PC-9 (cell line): Measurements from ENCODE around the gene ALKBH8. TPM values are rescaled to one million over a fixed set of nuclear protein-coding genes. Genes with fewer than 3 reads are reported as not detected.

Experiments used
- BruUV-seq: library from RNA; stranded (reverse); fragments of 400-500 nt; replicated peaks from 2 replicates; lab custom pipeline; 2021; lab: Mats Ljungman, UMichigan
- CTCF ChIA-PET: fragments of 300-600 bp; sonication (Branson Sonifier 250); formaldehyde crosslinking; loops from one replicate; lab custom pipeline; 2022; ENCODE audit warnings: antibody characterized with exemption; lab: Charles Lee
- POLR2A ChIA-PET: fragments of 300-600 bp; sonication (Branson Sonifier 250); formaldehyde crosslinking; loops from one replicate; lab custom pipeline; 2022; ENCODE audit warnings: antibody characterized with exemption; ENCODE audit not compliant: unreplicated experiment; lab: Charles Lee
- DNase-seq, 2 experiments: peaks; one replicate each; pipeline versions ENCODE4 v3.0.0 to v3.0.0-alpha.2; 2015 to 2022; ENCODE audit warnings: mixed read lengths in 1 of 2
- H2AFZ ChIP-seq: fragments of 200-600 bp; sonication (generic); 2 replicates; pipeline ENCODE4 v1.8.1; 2017; ENCODE audit warnings: antibody characterized with exemption
- H3F3A ChIP-seq: fragments of 200-600 bp; sonication (generic); 2 replicates; pipeline ENCODE4 v1.8.1; 2017; ENCODE audit warnings: antibody characterized with exemption, mild to moderate bottlenecking, low read depth; ENCODE audit not compliant: insufficient read depth
- H3K27ac ChIP-seq: fragments of 200-600 bp; sonication (generic); 2 replicates; pipeline ENCODE4 v1.6.1; 2016; ENCODE audit warnings: mixed run types
- H3K27me3 ChIP-seq: fragments of 200-600 bp; sonication (generic); 2 replicates; pipeline ENCODE4 v1.6.1; 2016; ENCODE audit warnings: low read depth, mixed run types; ENCODE audit not compliant: insufficient read depth
- H3K36me3 ChIP-seq: fragments of 200-600 bp; sonication (generic); 2 replicates; pipeline ENCODE4 v1.6.1; 2016; ENCODE audit warnings: low read depth, mixed run types
- H3K4me1 ChIP-seq: fragments of 200-600 bp; sonication (generic); replicated peaks from 2 replicates; pipeline ENCODE4 v1.6.1; 2016; ENCODE audit warnings: mixed run types; ENCODE audit not compliant: insufficient read depth
- H3K4me2 ChIP-seq: fragments of 200-600 bp; sonication (generic); 2 replicates; pipeline ENCODE4 v1.6.1; 2017; ENCODE audit warnings: mixed run types
- H3K4me3 ChIP-seq: fragments of 200-600 bp; sonication (generic); 2 replicates; pipeline ENCODE4 v1.6.1; 2016; ENCODE audit warnings: mixed run types
- H3K79me2 ChIP-seq: fragments of 200-600 bp; sonication (generic); 2 replicates; pipeline ENCODE4 v1.6.1; 2017; ENCODE audit warnings: low read depth, mixed run types
- H3K9me2 ChIP-seq: fragments of 200-600 bp; sonication (generic); 2 replicates; pipeline ENCODE4 v1.8.1; 2017; ENCODE audit warnings: mild to moderate bottlenecking; ENCODE audit not compliant: insufficient read depth
- H3K9me3 ChIP-seq: fragments of 200-600 bp; sonication (generic); 2 replicates; pipeline ENCODE4 v1.8.1; 2016; ENCODE audit warnings: low read depth; ENCODE audit not compliant: insufficient read depth
- H4K20me1 ChIP-seq: fragments of 200-600 bp; sonication (generic); 2 replicates; pipeline ENCODE4 v1.8.1; 2017; ENCODE audit not compliant: insufficient read depth
- EZH2 ChIP-seq: fragments of 200-600 bp; sonication (generic); IDR thresholded peaks from 2 replicates; pipeline ENCODE4 v1.8.0; 2017; ENCODE audit warnings: antibody characterized with exemption, low read depth
- intact Hi-C: fragments of 100-400 bp; cut with micrococcal nuclease; formaldehyde crosslinking; loops from one replicate; pipeline ENCODE4 v1.10.0; 2022; ENCODE audit not compliant: unreplicated experiment
- total RNA-seq: library from RNA; stranded (reverse); gene quantifications from 2 replicates; pipeline ENCODE4 v1.2.3, GENCODE V29; 2021
- TF ChIP-seq, protein P1 (sequence below): fragments of 200-600 bp; sonication (generic); conservative IDR thresholded peaks from 2 replicates; pipeline ENCODE4 v1.6.1; 2017; ENCODE audit warnings: mixed run types, antibody characterized with exemption, mild to moderate bottlenecking, moderate library complexity

The ALKBH8 gene
- total RNA-seq, 1 experiment from 2014 or later, result 4.4 TPM

DNA sequence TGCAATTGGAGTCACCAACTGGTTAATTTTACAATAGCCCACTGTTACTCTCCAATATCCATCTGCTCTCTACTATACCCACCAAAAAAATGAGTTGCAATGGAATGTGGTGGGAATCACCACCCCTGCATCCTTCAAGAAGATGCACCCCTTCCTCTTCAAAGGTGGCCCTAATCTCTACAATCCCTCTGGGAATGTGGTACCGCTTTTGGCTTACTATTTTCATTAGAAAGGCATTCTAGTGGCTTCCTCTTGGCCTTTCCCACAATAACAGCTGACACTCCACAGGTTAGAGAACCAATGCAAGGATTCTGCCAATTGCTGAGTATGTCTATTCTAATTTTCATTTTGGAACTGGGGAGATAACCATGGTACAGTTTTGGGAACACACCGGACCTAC lies 74.7 kb downstream of the ALKBH8 start:
- no peak for DNase-seq
- CTCF ChIA-PET, result no interaction called here
- H3K4me2 ChIP-seq, result no peak overlapping the region
- intact Hi-C loops, result no loop called here
- no TSS peak for BruUV-seq
- H3K27me3 ChIP-seq, result no peaks in the 10 kb centered on the region
- TF ChIP-seq, protein P1, sequence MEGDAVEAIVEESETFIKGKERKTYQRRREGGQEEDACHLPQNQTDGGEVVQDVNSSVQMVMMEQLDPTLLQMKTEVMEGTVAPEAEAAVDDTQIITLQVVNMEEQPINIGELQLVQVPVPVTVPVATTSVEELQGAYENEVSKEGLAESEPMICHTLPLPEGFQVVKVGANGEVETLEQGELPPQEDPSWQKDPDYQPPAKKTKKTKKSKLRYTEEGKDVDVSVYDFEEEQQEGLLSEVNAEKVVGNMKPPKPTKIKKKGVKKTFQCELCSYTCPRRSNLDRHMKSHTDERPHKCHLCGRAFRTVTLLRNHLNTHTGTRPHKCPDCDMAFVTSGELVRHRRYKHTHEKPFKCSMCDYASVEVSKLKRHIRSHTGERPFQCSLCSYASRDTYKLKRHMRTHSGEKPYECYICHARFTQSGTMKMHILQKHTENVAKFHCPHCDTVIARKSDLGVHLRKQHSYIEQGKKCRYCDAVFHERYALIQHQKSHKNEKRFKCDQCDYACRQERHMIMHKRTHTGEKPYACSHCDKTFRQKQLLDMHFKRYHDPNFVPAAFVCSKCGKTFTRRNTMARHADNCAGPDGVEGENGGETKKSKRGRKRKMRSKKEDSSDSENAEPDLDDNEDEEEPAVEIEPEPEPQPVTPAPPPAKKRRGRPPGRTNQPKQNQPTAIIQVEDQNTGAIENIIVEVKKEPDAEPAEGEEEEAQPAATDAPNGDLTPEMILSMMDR, result no peak
- TF ChIP-seq EZH2, result no peak
- no peak overlapping the region for H3K27ac ChIP-seq
- peaks cover 12% of the 10 kb centered on the region; the same call in 1 of the 2 replicates for H3F3A ChIP-seq
- H4K20me1 ChIP-seq, result no peaks in the 10 kb centered on the region
- H3K4me1 ChIP-seq, result peaks cover 14% of the 10 kb centered on the region
- no peaks in the 10 kb centered on the region for H3K36me3 ChIP-seq
- no peaks in the 10 kb centered on the region for H3K9me2 ChIP-seq
- H3K79me2 ChIP-seq, result no peaks in the 10 kb centered on the region
- H3K9me3 ChIP-seq, result no peaks in the 10 kb centered on the region
- POLR2A ChIA-PET, result no interaction called here
- H2AFZ ChIP-seq, result no peak overlapping the region
- no peak overlapping the region for H3K4me3 ChIP-seq

DNA sequence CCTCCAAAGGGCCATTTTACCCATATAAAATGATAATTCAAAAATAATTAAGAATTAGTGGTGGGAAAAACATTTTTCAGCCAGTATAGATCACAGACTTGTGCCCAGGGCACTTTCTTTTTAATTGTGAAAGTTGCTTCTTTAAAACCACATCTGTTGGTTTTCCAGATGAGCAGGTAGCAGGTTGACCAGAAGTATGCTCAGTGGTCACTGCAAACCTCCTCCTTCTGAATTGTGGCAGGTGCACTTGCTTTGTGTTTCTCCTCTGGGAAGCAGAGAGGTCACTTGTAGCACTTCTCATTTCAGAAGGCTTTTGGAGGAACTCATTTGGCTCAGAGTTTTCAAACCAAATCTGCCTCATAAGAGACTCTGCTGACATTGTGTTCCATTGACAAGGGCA lies 83.3 kb downstream of the ALKBH8 start:
- Histone ChIP-seq H2AFZ (no peak overlapping the region), H3F3A (no peaks in the 10 kb centered on the region), H3K4me2 (no peak overlapping the region), H3K27ac (no peak overlapping the region), H3K4me1 (no peaks in the 10 kb centered on the region), H3K36me3 (no peaks in the 10 kb centered on the region), H3K79me2 (no peaks in the 10 kb centered on the region), H3K27me3 (no peaks in the 10 kb centered on the region), H4K20me1 (no peaks in the 10 kb centered on the region), H3K9me3 (no peaks in the 10 kb centered on the region), H3K4me3 (no peak overlapping the region), H3K9me2 (no peaks in the 10 kb centered on the region; the same call in 1 of the 2 replicates)
- intact Hi-C loops, result no loop called here
- ChIA-PET CTCF (no interaction called here), POLR2A (no interaction called here)
- TF ChIP-seq, protein P1, result no peak
- no peak for TF ChIP-seq EZH2
- DNase-seq, result no peak
- BruUV-seq, result no TSS peak

DNA sequence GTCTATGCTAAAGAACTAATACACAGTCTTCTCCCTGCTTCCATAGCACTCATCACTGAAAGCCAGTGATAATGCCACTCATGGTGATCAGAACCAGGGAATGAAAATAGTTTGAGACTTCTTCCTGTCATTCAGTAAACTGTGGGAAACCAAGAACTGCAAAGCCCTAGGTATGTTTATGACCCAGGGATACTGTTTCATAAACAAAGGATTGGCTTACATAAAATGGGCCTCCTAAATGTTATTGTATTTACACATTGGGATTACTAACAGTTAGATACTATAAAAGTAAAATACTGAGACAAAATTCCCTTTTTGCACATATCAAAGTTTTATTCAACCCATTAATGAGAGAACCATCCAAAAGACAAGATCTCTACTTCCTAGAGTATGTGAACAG lies 86.6 kb downstream of the ALKBH8 start:
- ChIA-PET POLR2A (no interaction called here), CTCF (no interaction called here)
- Histone ChIP-seq H3K9me3 (no peaks in the 10 kb centered on the region), H3K27me3 (0 out of 2 replicates have a peak, but pooled peaks cover 5% of the 10 kb centered on the region), H3K9me2 (no peaks in the 10 kb centered on the region; the same call in 1 of the 2 replicates), H2AFZ (no peak overlapping the region), H3K27ac (no peak overlapping the region), H3K4me1 (no peaks in the 10 kb centered on the region), H4K20me1 (no peaks in the 10 kb centered on the region), H3K79me2 (no peaks in the 10 kb centered on the region), H3F3A (no peaks in the 10 kb centered on the region), H3K4me3 (no peak overlapping the region), H3K36me3 (no peaks in the 10 kb centered on the region), H3K4me2 (no peak overlapping the region)
- DNase-seq, result no peak
- TF ChIP-seq EZH2, result no peak
- TF ChIP-seq, protein P1, result no peak
- no TSS peak for BruUV-seq
- intact Hi-C loops, result no loop called here
